HepG2 (cell line): ENCODE data around the gene BLZF1. TPM values are rescaled to one million over a fixed set of nuclear protein-coding genes. Genes with fewer than 3 reads are reported as not detected.
"Not testable (repeated sequence)": the region's sequence is repeated elsewhere in the genome, so short reads cannot be mapped to it uniquely, and the experiment has no call there.

Source experiments
- ATAC-seq: fragments of 200-7000 bp; cut with Tn5 transposase; 3 replicates; pipeline ENCODE4 v1.9.1; 2020; ENCODE audit warnings: mild to moderate bottlenecking, moderate library complexity
- BruUV-seq: library from RNA; stranded (reverse); fragments of 400-500 nt; replicated peaks from 2 replicates; lab custom pipeline; 2021; lab: Mats Ljungman, UMichigan
- CTCF ChIA-PET: fragments of 300-600 bp; formaldehyde crosslinking; extraction: SDS; loops from one replicate; lab custom pipeline; 2021; ENCODE audit warnings: low total read pairs, inconsistent platforms, low intra/inter-chr PET ratio; lab: Yijun Ruan, JAX
- POLR2A ChIA-PET: fragments of 350-600 bp; sonication (Branson Sonifier 250); formaldehyde crosslinking; loops from one replicate; lab custom pipeline; 2020; ENCODE audit warnings: antibody characterized with exemption, inconsistent platforms; lab: Yijun Ruan, JAX
- DNase-seq: peaks from one replicate; pipeline ENCODE4 v3.0.0-alpha.2; 2015; ENCODE audit warnings: low spot score
- FAIRE-seq: peaks from 3 replicates; lab custom pipeline; 2011; peaks lifted over from hg19 to GRCh38; lab: Jason Lieb, UNC
- H2AFZ ChIP-seq: one replicate; pipeline ENCODE4 v1.6.1; 2011; ENCODE audit warnings: low read length, inconsistent platforms
- H3K27ac ChIP-seq: fragments of 300-600 bp; 3 replicates; pipeline ENCODE4 v1.8.0; 2011; ENCODE audit warnings: mixed run types, mild to moderate bottlenecking, mixed read lengths, low read length, inconsistent platforms; ENCODE audit not compliant: insufficient read depth; ENCODE audit errors: extremely low read length
- H3K27me3 ChIP-seq, 2 experiments: fragments of 200-600 bp in 1 of 2; 2 replicates in 1 of 2; 3 replicates in 1 of 2; pipeline versions ENCODE4 v1.6.0 to v1.8.0; 2011; ENCODE audit warnings: low read length in 2 of 2, mild to moderate bottlenecking in 2 of 2, moderate library complexity in 2 of 2, inconsistent platforms in 1 of 2; ENCODE audit not compliant: insufficient read depth in 2 of 2, control insufficient read depth in 1 of 2
- H3K36me3 ChIP-seq, 2 experiments: fragments of 200-600 bp in 1 of 2; replicated peaks in 1 of 2; 2 replicates in 1 of 2; 3 replicates in 1 of 2; pipeline versions ENCODE4 v1.5.1 to v1.8.0; 2011; ENCODE audit warnings: low read length in 2 of 2, inconsistent platforms in 1 of 2; ENCODE audit not compliant: insufficient read depth in 2 of 2, control insufficient read depth in 1 of 2
- H3K4me1 ChIP-seq: 2 replicates; pipeline ENCODE4 v1.5.1; 2012; ENCODE audit warnings: low read length, inconsistent platforms; ENCODE audit not compliant: insufficient read depth
- H3K4me2 ChIP-seq: 2 replicates; pipeline ENCODE4 v1.6.0; 2011; ENCODE audit warnings: low read depth, low read length, inconsistent platforms
- H3K4me3 ChIP-seq, 3 experiments: fragments of 200-600 bp in 1 of 3; sonication (generic), shearing (Covaris generic) in 1 of 3; replicated peaks in 1 of 3; 2 replicates each; pipeline ENCODE4 v1.5.1; 2011 to 2016; ENCODE audit warnings: low read length in 3 of 3, inconsistent platforms in 2 of 3, low read depth in 2 of 3, mild to moderate bottlenecking in 2 of 3, control low read depth in 1 of 3, mixed read lengths in 1 of 3; ENCODE audit not compliant: insufficient read depth in 1 of 3
- H3K79me2 ChIP-seq: one replicate; pipeline ENCODE4 v1.6.1; 2011; ENCODE audit warnings: low read length, inconsistent platforms; ENCODE audit not compliant: insufficient read depth
- H3K9ac ChIP-seq: 2 replicates; pipeline ENCODE4 v1.6.0; 2011; ENCODE audit warnings: mild to moderate bottlenecking, low read depth, low read length, inconsistent platforms; ENCODE audit not compliant: insufficient read depth
- H3K9me3 ChIP-seq: 2 replicates; pipeline ENCODE4 v1.5.1; 2012; ENCODE audit warnings: mild to moderate bottlenecking, low read length
- H4K20me1 ChIP-seq: 2 replicates; pipeline ENCODE4 v1.6.0; 2011; ENCODE audit warnings: inconsistent platforms, mild to moderate bottlenecking, low read length, moderate library complexity; ENCODE audit not compliant: insufficient read depth
- CEBPB ChIP-seq: IDR thresholded peaks from 2 replicates; pipeline ENCODE4 v1.6.1; 2011; ENCODE audit warnings: low read depth, low read length, improper control_type of control experiment, borderline replicate concordance
- NFATC3 ChIP-seq: sonication (generic); formaldehyde crosslinking; IDR thresholded peaks from 2 replicates; pipeline ENCODE4 v1.5.1; 2020; ENCODE audit warnings: mild to moderate bottlenecking, missing genetic modification reagents
- ZNF136 ChIP-seq: sonication (generic); formaldehyde crosslinking; IDR thresholded peaks from 2 replicates; pipeline ENCODE4 v1.8.1; 2022; ENCODE audit warnings: low read depth, mild to moderate bottlenecking, moderate library complexity, missing genetic modification reagents
- ZSCAN5A ChIP-seq: sonication (generic); formaldehyde crosslinking; IDR thresholded peaks from 2 replicates; pipeline ENCODE4 v1.8.0; 2022; ENCODE audit warnings: mild to moderate bottlenecking, missing genetic modification reagents, borderline replicate concordance
- WGBS: methylation state at CpG from one replicate; pipeline ENCODE4 v1.1.6; 2017; ENCODE audit warnings: low lambda C conversion rate; 5-methylcytosine and 5-hydroxymethylcytosine counted together
- in situ Hi-C: cut with HindIII; loops from 2 replicates; pipeline ENCODE4 v1.10.0; 2017; ENCODE audit warnings: low pct_unique_long_range_greater_than_20kb; ENCODE audit not compliant: extremely low pct_ligation_motif_present
- intact Hi-C: fragments of 100-400 bp; cut with micrococcal nuclease; formaldehyde crosslinking; loops from one replicate; pipeline ENCODE4 v1.10.0; 2022; ENCODE audit not compliant: unreplicated experiment
- polyA plus RNA-seq, 8 experiments: library from polyadenylated mRNA; depleted of rRNA in 3 of 8; stranded (reverse) in 7 of 8; unstranded in 1 of 8; fragments of >200 nt; fragmentation: Illumina TruSeq in 4 of 8; extraction: Trizol in 4 of 8; gene quantifications; 2 replicates each; pipeline versions ENCODE4 v1.2.1 to v1.2.3, GENCODE V29; 2011 to 2016; ENCODE audit warnings: low read depth in 4 of 8, missing spikeins in 1 of 8, mixed read lengths in 1 of 8; ENCODE audit not compliant: insufficient read depth in 1 of 8
- total RNA-seq, 5 experiments: library from RNA; depleted of rRNA; stranded (reverse); fragments of >200 nt; fragmentation: Illumina TruSeq; extraction: Trizol; gene quantifications; 2 replicates each; pipeline ENCODE4 v1.2.3, GENCODE V29; 2016; ENCODE audit warnings: low read depth in 1 of 5

The BLZF1 gene
- total and polyA plus RNA-seq, 2 of the 13 experiments (the other 11 are each of a cell fraction or from before 2014, with no cell fraction given): 4.5 to 13.7 TPM

GRCh38 chr1:169402578-169402977, 34.6 kb downstream of the BLZF1 start:
- H2AFZ ChIP-seq, DNase-seq, H3K4me2 ChIP-seq, BruUV-seq, H3K36me3 ChIP-seq, H3K9ac ChIP-seq, H3K27me3 ChIP-seq, H3K4me3 ChIP-seq, intact Hi-C loops, POLR2A ChIA-PET, H3K27ac ChIP-seq, H3K79me2 ChIP-seq, in situ Hi-C loops, H4K20me1 ChIP-seq, CTCF ChIA-PET, H3K9me3 ChIP-seq, ATAC-seq, H3K4me1 ChIP-seq, FAIRE-seq: not testable (repeated sequence)
- WGBS: 8% methylated on average over 1 of the region's 1 CpG

GRCh38 chr1:169408340-169408739, 40.3 kb downstream of the BLZF1 start:
- H3K27me3 ChIP-seq, H3K9ac ChIP-seq, H2AFZ ChIP-seq, BruUV-seq, CTCF ChIA-PET, H3K4me1 ChIP-seq, FAIRE-seq, H3K4me3 ChIP-seq, H3K36me3 ChIP-seq, H3K9me3 ChIP-seq, DNase-seq, H3K4me2 ChIP-seq, POLR2A ChIA-PET, in situ Hi-C loops, intact Hi-C loops, H3K27ac ChIP-seq, H3K79me2 ChIP-seq, ATAC-seq, H4K20me1 ChIP-seq: not testable (repeated sequence)
- WGBS: 67% methylated on average over 1 of the region's 5 CpGs

DNA sequence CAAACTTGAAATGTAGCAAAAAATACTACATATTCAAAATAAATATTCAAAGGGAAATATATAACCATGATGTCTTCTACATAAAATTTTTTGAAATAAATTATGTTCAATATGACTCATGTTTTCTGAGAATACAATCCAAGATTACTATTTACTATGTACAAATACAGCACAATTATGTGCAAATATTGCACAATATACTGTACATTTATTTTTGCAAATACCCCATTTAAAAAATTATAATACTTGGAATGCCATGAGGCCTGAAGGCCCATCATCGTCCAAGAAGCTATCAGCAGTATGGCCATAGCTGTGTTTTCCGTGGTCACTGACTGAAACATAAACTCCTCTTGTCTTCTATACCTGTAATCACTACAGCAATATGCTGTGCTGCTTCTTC, 47.0 kb downstream of the BLZF1 start:
- no peak for ATAC-seq
- Histone ChIP-seq H3K4me3 (no peak overlapping the region), H4K20me1 (no peaks in the 10 kb centered on the region), H2AFZ (no peak overlapping the region), H3K4me2 (no peak overlapping the region), H3K79me2 (no peaks in the 10 kb centered on the region), H3K9me3 (no peaks in the 10 kb centered on the region), H3K27me3 (0 out of 5 replicates have a peak, but pooled peaks cover 0 to 7% of the 10 kb centered on the region in 2 experiments), H3K36me3 (no peaks in the 10 kb centered on the region), H3K4me1 (no peaks in the 10 kb centered on the region), H3K9ac (no peak overlapping the region), H3K27ac (no peak overlapping the region)
- POLR2A ChIA-PET: no interaction called here
- in situ Hi-C loops: no loop called here
- WGBS: 38% methylated on average over 2 of the region's 2 CpGs
- CTCF ChIA-PET: no interaction called here
- no peak for DNase-seq
- TF ChIP-seq ZSCAN5A (CRISPR knock-in tag) (no peak), NFATC3 (CRISPR knock-in tag) (no peak), ZNF136 (CRISPR knock-in tag) (no peak), CEBPB (peak; percentile 65)
- no peak for FAIRE-seq
- intact Hi-C loops: no loop called here
- no TSS peak for BruUV-seq
